Fibroblast of lung (primary cell): ENCODE measurements around the gene RABL2B.

Source experiments
- CTCF ChIP-seq, 2 donors: IDR thresholded peaks in 1 of 2; conservative IDR thresholded peaks in 1 of 2; 1 replicate in 1 of 2; 2 replicates in 1 of 2; pipeline ENCODE4 v1.5.1; 2011 to 2012; ENCODE audit warnings: low read length in 2 of 2, control low read depth in 1 of 2, inconsistent platforms in 1 of 2, low read depth in 1 of 2, mild to moderate bottlenecking in 1 of 2
- EZH2 ChIP-seq: IDR thresholded peaks from 2 replicates; pipeline ENCODE4 v1.5.1; 2012; ENCODE audit warnings: low read length, control low read depth, mild to moderate bottlenecking; ENCODE audit errors: missing control alignments

- TF ChIP-seq CTCF (conservative IDR thresholded peaks at IDR 0.05 in 1 of 2, IDR thresholded peaks at IDR 0.05 in 1 of 2; ENCODE audit: low read depth in 1 of 2, low read length in 2 of 2) (no peak), EZH2 (peak; percentile 17)
Measured at GRCh38 chr22:50733521-50734342, 49.7 kb downstream of the RABL2B start.
